Measurements from ENCODE around the gene PARK7. TPM values are rescaled to one million over a fixed set of nuclear protein-coding genes. Genes with fewer than 3 reads are reported as not detected.

Gene PARK7
- total and polyA plus RNA-seq, 8 donors, result 227 to 307 (median 286) TPM

GRCh38 chr1:7980984-7981383 lies 19.5 kb downstream of the PARK7 start:
- Histone ChIP-seq H3K4me3 (no peak overlapping the region), H3K27me3 (no peaks in the 10 kb centered on the region), H3K4me1 (peaks cover 0 to 11% of the 10 kb centered on the region in 2 donors), H3K9me3 (no peaks in the 10 kb centered on the region), H3K27ac (no peak overlapping the region), H3K36me3 (peaks cover 4 to 92% of the 10 kb centered on the region in 2 donors)
- DNase-seq (no peak), ATAC-seq (no peak)
- TF ChIP-seq, protein P1, sequence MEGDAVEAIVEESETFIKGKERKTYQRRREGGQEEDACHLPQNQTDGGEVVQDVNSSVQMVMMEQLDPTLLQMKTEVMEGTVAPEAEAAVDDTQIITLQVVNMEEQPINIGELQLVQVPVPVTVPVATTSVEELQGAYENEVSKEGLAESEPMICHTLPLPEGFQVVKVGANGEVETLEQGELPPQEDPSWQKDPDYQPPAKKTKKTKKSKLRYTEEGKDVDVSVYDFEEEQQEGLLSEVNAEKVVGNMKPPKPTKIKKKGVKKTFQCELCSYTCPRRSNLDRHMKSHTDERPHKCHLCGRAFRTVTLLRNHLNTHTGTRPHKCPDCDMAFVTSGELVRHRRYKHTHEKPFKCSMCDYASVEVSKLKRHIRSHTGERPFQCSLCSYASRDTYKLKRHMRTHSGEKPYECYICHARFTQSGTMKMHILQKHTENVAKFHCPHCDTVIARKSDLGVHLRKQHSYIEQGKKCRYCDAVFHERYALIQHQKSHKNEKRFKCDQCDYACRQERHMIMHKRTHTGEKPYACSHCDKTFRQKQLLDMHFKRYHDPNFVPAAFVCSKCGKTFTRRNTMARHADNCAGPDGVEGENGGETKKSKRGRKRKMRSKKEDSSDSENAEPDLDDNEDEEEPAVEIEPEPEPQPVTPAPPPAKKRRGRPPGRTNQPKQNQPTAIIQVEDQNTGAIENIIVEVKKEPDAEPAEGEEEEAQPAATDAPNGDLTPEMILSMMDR (IDR thresholded peaks at IDR 0.05), result no peak
- intact Hi-C loops (cut with DNase I), result loop anchor here in 1 of 2 donors (10.0 kb wide), 1 partner anchor 334 kb away; the partner anchor contains the start of gene SLC45A1

GRCh38 chr1:7983086-7983778 lies 21.7 kb downstream of the PARK7 start:
- no peak for DNase-seq
- Histone ChIP-seq H3K9me3 (no peaks in the 10 kb centered on the region), H3K27ac (no peak overlapping the region), H3K4me3 (no peak overlapping the region), H3K4me1 (peaks cover 0 to 11% of the 10 kb centered on the region in 2 donors), H3K27me3 (no peaks in the 10 kb centered on the region), H3K36me3 (peaks cover 4 to 89% of the 10 kb centered on the region in 2 donors)
- no peak for ATAC-seq
- intact Hi-C loops (cut with DNase I), result loop anchor here in 1 of 2 donors (10.0 kb wide), 1 partner anchor 332 kb away; the partner anchor contains the start of gene SLC45A1
- TF ChIP-seq, protein P1 (IDR thresholded peaks at IDR 0.05), result no peak

- intact Hi-C loops (cut with DNase I), result loop anchor here in 1 of 2 donors (10.0 kb wide), 1 partner anchor 330 kb away; the partner anchor contains the start of gene SLC45A1
- peaks cover 4 to 82% of the 10 kb centered on the region in 2 donors for H3K36me3 ChIP-seq
- H3K4me3 ChIP-seq, result no peak overlapping the region
- DNase-seq, result no peak
- TF ChIP-seq, protein P1 (IDR thresholded peaks at IDR 0.05), result no peak
- peaks cover 0 to 11% of the 10 kb centered on the region in 2 donors for H3K4me1 ChIP-seq
- H3K27me3 ChIP-seq, result no peaks in the 10 kb centered on the region
- no peak for ATAC-seq
- no peaks in the 10 kb centered on the region for H3K9me3 ChIP-seq
- H3K27ac ChIP-seq, result no peak overlapping the region
Observed at GRCh38 chr1:7984811-7985210, 23.3 kb downstream of the PARK7 start.

GRCh38 chr1:7985851-7986612 lies 24.5 kb downstream of the PARK7 start:
- DNase-seq, result no peak
- Histone ChIP-seq H3K36me3 (peaks cover 4 to 71% of the 10 kb centered on the region in 2 donors), H3K27ac (no peak overlapping the region), H3K4me3 (no peak overlapping the region), H3K27me3 (no peaks in the 10 kb centered on the region), H3K4me1 (peaks cover 0 to 11% of the 10 kb centered on the region in 2 donors), H3K9me3 (no peaks in the 10 kb centered on the region)
- TF ChIP-seq, protein P1 (IDR thresholded peaks at IDR 0.05), result no peak
- no peak for ATAC-seq
- intact Hi-C loops (cut with DNase I), result loop anchor here in 1 of 2 donors (10.0 kb wide), 1 partner anchor 329 kb away; the partner anchor contains the start of gene SLC45A1

GRCh38 chr1:7987528-7987927 lies 26.0 kb downstream of the PARK7 start:
- DNase-seq, result no peak
- peaks cover 0 to 3% of the 10 kb centered on the region in 2 donors for H3K4me1 ChIP-seq
- ATAC-seq, result no peak
- TF ChIP-seq, protein P1 (IDR thresholded peaks at IDR 0.05), result no peak
- no peaks in the 10 kb centered on the region for H3K27me3 ChIP-seq
- intact Hi-C loops (cut with DNase I), result loop anchor here in 1 of 2 donors (10.0 kb wide), 1 partner anchor 327 kb away; the partner anchor contains the start of gene SLC45A1
- no peak overlapping the region for H3K27ac ChIP-seq
- H3K36me3 ChIP-seq, result peaks cover 4 to 64% of the 10 kb centered on the region in 2 donors
- no peaks in the 10 kb centered on the region for H3K9me3 ChIP-seq
- no peak overlapping the region for H3K4me3 ChIP-seq

All from left lung (tissue), 10 donors.